Activated T-cell treated with anti-CD3 and anti-CD28 coated beads for 24 hours (primary cell): ENCODE measurements around the gene LY9.

Source experiments
- DNase-seq: peaks from one replicate; pipeline ENCODE4 v3.0.0-alpha.2; 2020; ENCODE audit warnings: low read depth

LY9 gene

GRCh38 chr1:160795951-160796383 lies at the start of gene LY9:
Gene LY9, plus strand, starts transcription at chr1:160796174. Its CDS starts 14 bp downstream, at chr1:160796188.
- DNase-seq, result peak; percentile 74

GRCh38 chr1:160746836-160747500 lies 49.0 kb upstream of the LY9 start:
- DNase-seq, result no peak

GRCh38 chr1:160747717-160748116 lies 48.3 kb upstream of the LY9 start:
- no peak for DNase-seq

GRCh38 chr1:160748181-160748877 lies 47.6 kb upstream of the LY9 start:
- no peak for DNase-seq

- no peak for DNase-seq
Observed at GRCh38 chr1:160748878-160749269, 47.1 kb upstream of the LY9 start.

- no peak for DNase-seq
Observed at GRCh38 chr1:160750608-160751007, 45.4 kb upstream of the LY9 start.

GRCh38 chr1:160752406-160752805 lies 43.6 kb upstream of the LY9 start:
- DNase-seq, result no peak

- no peak for DNase-seq
Observed at GRCh38 chr1:160752924-160753323, 43.0 kb upstream of the LY9 start.

- DNase-seq, result no peak
Observed at GRCh38 chr1:160753594-160753993, 42.4 kb upstream of the LY9 start.

- no peak for DNase-seq
Observed at GRCh38 chr1:160755461-160755860, 40.5 kb upstream of the LY9 start.

- DNase-seq, result no peak
Observed at GRCh38 chr1:160755911-160756848, 39.8 kb upstream of the LY9 start.

- DNase-seq, result no peak
Observed at GRCh38 chr1:160756849-160757201, 39.1 kb upstream of the LY9 start.

- DNase-seq, result no peak
Observed at GRCh38 chr1:160758521-160758920, 37.5 kb upstream of the LY9 start.

GRCh38 chr1:160759740-160760139 lies 36.2 kb upstream of the LY9 start:
- no peak for DNase-seq

GRCh38 chr1:160761046-160761445 lies 34.9 kb upstream of the LY9 start:
- no peak for DNase-seq

- DNase-seq, result no peak
Observed at GRCh38 chr1:160761886-160762285, 34.1 kb upstream of the LY9 start.

- no peak for DNase-seq
Observed at GRCh38 chr1:160763993-160764392, 32.0 kb upstream of the LY9 start.

GRCh38 chr1:160767395-160768294 lies 28.3 kb upstream of the LY9 start:
- peak; percentile 44 for DNase-seq

- peak; percentile 77 for DNase-seq
Observed at GRCh38 chr1:160768295-160768657, 27.7 kb upstream of the LY9 start.

GRCh38 chr1:160772331-160772730 lies 23.6 kb upstream of the LY9 start:
- DNase-seq, result no peak

- no peak for DNase-seq
Observed at GRCh38 chr1:160773093-160773492, 22.9 kb upstream of the LY9 start.
